HFFc6 (cell line): ENCODE measurements around the gene KLK5. TPM values are rescaled to one million over a fixed set of nuclear protein-coding genes. Genes with fewer than 3 reads are reported as not detected.

Experiments used
- DNase-seq: peaks from one replicate; pipeline ENCODE4 v3.0.0-alpha.2; 2018
- H3K27ac Mint-ChIP-seq: 2 replicates; pipeline ENCODE4 v1.8.0; 2020; ENCODE audit warnings: mild to moderate bottlenecking, mixed read lengths
- H3K27me3 Mint-ChIP-seq: 2 replicates; pipeline ENCODE4 v1.8.0; 2021; ENCODE audit warnings: mild to moderate bottlenecking, moderate library complexity, mixed read lengths; ENCODE audit not compliant: insufficient read depth
- H3K36me3 Mint-ChIP-seq: 2 replicates; pipeline ENCODE4 v1.8.0; 2021; ENCODE audit warnings: low read depth, mixed read lengths
- H3K4me1 Mint-ChIP-seq: 2 replicates; pipeline ENCODE4 v1.8.0; 2020; ENCODE audit warnings: low read depth, mixed read lengths
- H3K4me3 Mint-ChIP-seq: 2 replicates; pipeline ENCODE4 v1.8.0; 2020; ENCODE audit warnings: mild to moderate bottlenecking, moderate library complexity, mixed read lengths
- H3K9me3 Mint-ChIP-seq: 2 replicates; pipeline ENCODE4 v1.8.0; 2020; ENCODE audit warnings: mild to moderate bottlenecking, mixed read lengths
- total RNA-seq, 6 experiments: library from RNA; stranded (reverse); fragmentation: NEBNext Ultra II Directional; extraction: Animal tissue kit (Norgen Biotek cat#: 25700); gene quantifications; 2 replicates in 1 of 6; 3 replicates in 5 of 6; pipeline ENCODE4 v1.2.3, GENCODE V29; 2021
- TF ChIP-seq, protein P1 (sequence below): fragments of 200-600 bp; sonication (generic); IDR thresholded peaks from 2 replicates; pipeline ENCODE4 v1.5.0; 2021; ENCODE audit warnings: antibody characterized with exemption, mild to moderate bottlenecking

KLK5 gene
- total RNA-seq, 6 experiments from 2014 or later, result not detected

DNA sequence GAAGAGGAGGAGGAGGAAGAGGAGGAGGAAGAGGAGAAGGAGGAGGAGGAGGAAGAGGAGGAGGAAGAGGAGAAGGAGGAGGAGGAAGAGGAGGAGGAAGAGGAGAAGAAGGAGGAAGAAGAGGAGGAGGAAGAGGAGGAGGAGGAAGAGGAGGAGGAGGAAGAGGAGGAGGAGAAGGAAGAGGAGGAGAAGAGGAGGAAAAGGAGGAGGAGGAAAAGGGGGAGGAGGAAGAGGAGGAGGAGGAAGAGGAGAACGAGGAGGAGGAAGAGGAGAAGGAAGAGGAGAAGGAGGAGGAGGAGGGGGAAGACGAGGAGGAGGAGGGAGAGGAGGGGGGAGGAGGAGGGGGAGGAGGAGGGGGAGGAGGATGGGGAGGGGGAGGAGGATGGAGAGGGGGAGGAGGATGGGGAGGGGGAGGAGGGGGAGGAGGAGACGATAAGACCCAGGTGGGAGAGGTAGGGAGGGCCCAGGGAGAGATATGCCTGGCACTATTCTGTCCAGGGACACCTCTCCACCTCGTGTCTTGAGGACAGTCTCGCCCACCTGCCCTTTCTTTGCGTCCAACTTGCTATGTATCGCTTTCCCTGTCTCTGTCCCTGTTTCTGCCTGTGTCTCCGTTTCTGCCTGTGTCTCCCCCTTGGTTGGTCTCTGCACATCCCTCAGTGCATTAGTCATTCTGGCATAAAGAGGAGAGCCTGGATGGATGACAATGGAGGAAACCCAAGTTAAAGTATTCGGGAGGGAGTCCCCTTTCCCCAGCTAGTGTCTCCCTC is 7.1 kb upstream of the KLK5 start:
- H3K27me3 Mint-ChIP-seq, result peaks cover 2% of the 10 kb centered on the region; the same call in 1 of the 2 replicates
- no peak overlapping the region for H3K4me3 Mint-ChIP-seq
- peaks cover 10% of the 10 kb centered on the region for H3K36me3 Mint-ChIP-seq
- TF ChIP-seq, protein P1, sequence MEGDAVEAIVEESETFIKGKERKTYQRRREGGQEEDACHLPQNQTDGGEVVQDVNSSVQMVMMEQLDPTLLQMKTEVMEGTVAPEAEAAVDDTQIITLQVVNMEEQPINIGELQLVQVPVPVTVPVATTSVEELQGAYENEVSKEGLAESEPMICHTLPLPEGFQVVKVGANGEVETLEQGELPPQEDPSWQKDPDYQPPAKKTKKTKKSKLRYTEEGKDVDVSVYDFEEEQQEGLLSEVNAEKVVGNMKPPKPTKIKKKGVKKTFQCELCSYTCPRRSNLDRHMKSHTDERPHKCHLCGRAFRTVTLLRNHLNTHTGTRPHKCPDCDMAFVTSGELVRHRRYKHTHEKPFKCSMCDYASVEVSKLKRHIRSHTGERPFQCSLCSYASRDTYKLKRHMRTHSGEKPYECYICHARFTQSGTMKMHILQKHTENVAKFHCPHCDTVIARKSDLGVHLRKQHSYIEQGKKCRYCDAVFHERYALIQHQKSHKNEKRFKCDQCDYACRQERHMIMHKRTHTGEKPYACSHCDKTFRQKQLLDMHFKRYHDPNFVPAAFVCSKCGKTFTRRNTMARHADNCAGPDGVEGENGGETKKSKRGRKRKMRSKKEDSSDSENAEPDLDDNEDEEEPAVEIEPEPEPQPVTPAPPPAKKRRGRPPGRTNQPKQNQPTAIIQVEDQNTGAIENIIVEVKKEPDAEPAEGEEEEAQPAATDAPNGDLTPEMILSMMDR, result no peak
- no peak for DNase-seq
- no peak overlapping the region for H3K27ac Mint-ChIP-seq
- no peaks in the 10 kb centered on the region for H3K4me1 Mint-ChIP-seq
- peaks cover 56% of the 10 kb centered on the region for H3K9me3 Mint-ChIP-seq

DNA sequence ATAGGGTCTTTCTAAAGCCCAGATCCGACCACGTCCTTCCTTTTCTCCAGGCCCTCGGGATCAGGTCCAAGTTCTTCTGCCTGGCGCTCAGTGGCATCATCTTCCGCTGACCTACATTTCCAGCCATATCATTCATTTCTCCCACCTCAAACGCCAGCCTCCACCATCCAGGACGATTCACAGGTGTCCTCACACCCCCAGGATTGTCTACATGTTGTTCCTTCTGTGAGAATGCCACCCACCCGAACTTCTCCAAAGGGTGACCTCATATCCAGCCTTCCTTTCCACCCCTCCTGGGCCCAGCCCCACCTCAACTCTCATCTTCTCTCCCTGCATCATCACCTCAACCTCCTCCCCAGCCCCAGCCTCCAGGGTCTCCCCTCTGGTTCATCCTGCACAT is 4.7 kb upstream of the KLK5 start:
- H3K4me1 Mint-ChIP-seq, result no peaks in the 10 kb centered on the region
- H3K36me3 Mint-ChIP-seq, result peaks cover 15% of the 10 kb centered on the region
- peaks cover 55% of the 10 kb centered on the region for H3K9me3 Mint-ChIP-seq
- TF ChIP-seq, protein P1, result no peak
- no peak for DNase-seq
- peaks cover 5% of the 10 kb centered on the region for H3K27me3 Mint-ChIP-seq
- H3K27ac Mint-ChIP-seq, result no peak overlapping the region
- no peak overlapping the region for H3K4me3 Mint-ChIP-seq

DNA sequence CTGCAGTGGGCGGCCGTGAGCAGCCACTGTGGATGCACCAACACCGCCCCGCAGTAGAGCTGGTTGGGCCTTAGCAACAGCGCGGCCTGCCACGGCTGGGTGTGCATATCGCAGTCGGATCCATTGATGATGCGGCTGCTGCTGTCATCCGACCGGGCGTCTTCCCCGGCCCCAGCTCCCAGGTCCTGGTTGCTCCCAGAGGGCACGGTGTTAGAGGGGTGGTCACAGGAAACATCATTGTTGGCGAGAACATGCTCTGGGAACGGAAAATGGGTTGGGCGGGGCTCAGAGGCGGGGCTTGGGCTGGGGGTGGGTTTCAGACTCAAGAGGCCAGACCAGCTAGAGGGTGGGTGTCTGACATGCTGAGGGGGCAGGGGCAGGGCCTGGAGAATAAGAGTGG is 3.0 kb downstream of the KLK5 start:
- H3K4me3 Mint-ChIP-seq, result no peak overlapping the region
- peaks cover 6% of the 10 kb centered on the region for H3K27me3 Mint-ChIP-seq
- DNase-seq, result no peak
- peaks cover 5% of the 10 kb centered on the region; the same call in 1 of the 2 replicates for H3K36me3 Mint-ChIP-seq
- H3K27ac Mint-ChIP-seq, result no peak overlapping the region
- TF ChIP-seq, protein P1, result no peak
- H3K9me3 Mint-ChIP-seq, result peaks cover 41% of the 10 kb centered on the region
- H3K4me1 Mint-ChIP-seq, result no peaks in the 10 kb centered on the region

DNA sequence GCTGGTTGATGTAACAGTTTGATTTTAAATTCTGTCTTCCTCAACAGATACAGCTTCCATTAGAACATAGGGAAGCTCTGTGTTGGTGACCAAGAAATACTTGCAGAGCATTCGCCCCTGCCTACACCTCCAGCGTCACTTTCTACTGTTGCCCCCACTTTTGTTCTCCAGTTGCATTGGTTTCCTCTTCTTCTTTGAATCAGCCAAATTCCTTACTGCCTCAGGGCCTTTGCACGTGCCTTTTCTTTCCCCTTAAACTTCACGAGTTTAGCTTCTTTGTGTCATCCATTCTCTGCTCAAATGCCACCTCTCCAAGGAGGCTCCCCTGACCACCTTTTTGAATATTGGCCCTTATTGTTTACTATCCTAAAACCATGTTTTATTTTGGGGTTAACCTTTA is 5.7 kb downstream of the KLK5 start:
- no peak for DNase-seq
- TF ChIP-seq, protein P1, result no peak
- no peak overlapping the region for H3K27ac Mint-ChIP-seq
- H3K9me3 Mint-ChIP-seq, result peaks cover 39% of the 10 kb centered on the region
- H3K36me3 Mint-ChIP-seq, result peaks cover 2% of the 10 kb centered on the region
- H3K4me3 Mint-ChIP-seq, result no peak overlapping the region
- no peaks in the 10 kb centered on the region for H3K4me1 Mint-ChIP-seq
- H3K27me3 Mint-ChIP-seq, result peaks cover 3% of the 10 kb centered on the region; the same call in 1 of the 2 replicates

DNA sequence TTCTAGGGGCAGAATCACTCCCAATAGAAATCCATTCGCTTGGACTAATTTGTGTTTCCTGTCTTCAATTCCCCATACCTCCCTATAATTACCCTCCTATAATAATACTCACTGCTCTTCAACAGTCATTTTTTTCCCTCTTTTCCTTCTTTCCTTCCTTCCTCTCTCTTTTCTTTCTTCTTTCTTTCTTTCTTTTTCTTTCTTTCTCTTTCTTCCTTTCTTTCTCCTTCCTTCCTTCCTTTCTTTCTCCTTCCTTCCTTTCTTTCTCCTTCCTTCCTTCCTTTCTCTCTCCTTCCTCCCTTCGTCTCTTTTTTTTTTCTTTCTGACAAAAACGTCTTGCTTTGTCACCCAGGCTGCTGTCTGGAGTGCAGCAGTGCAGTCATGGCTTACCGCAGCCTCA is 8.0 kb downstream of the KLK5 start:
- Mint-ChIP-seq H3K27ac (no peak overlapping the region), H3K4me1 (no peaks in the 10 kb centered on the region), H3K9me3 (peaks cover 22% of the 10 kb centered on the region), H3K27me3 (peaks cover 3% of the 10 kb centered on the region; the same call in 1 of the 2 replicates), H3K36me3 (peaks cover 4% of the 10 kb centered on the region; the same call in 1 of the 2 replicates), H3K4me3 (no peak overlapping the region)
- TF ChIP-seq, protein P1, result no peak
- no peak for DNase-seq
